Endothelial cell of umbilical vein (primary cell): ENCODE measurements around the gene DLG1.

Experiments
- CTCF ChIP-seq, 2 donors: IDR thresholded peaks; 1 replicate in 1 of 2; 2 replicates in 1 of 2; pipeline ENCODE4 v1.5.1; 2011; ENCODE audit warnings: low read length in 2 of 2, mild to moderate bottlenecking in 2 of 2, moderate library complexity in 2 of 2, control low read depth in 1 of 2, inconsistent platforms in 1 of 2, low read depth in 1 of 2; ENCODE audit not compliant: insufficient read depth in 1 of 2; ENCODE audit errors: extremely low read depth in 1 of 2
- EZH2 ChIP-seq: IDR thresholded peaks from 2 replicates; pipeline ENCODE4 v1.6.1; 2012; ENCODE audit warnings: borderline replicate concordance, low read depth, mild to moderate bottlenecking, moderate library complexity, low read length, inconsistent platforms; ENCODE audit not compliant: severe bottlenecking
- MAX ChIP-seq: IDR thresholded peaks from 2 replicates; pipeline ENCODE4 v1.6.1; 2011; ENCODE audit not compliant: insufficient read depth, insufficient read length
- POLR2A ChIP-seq: IDR thresholded peaks from 2 replicates; pipeline ENCODE4 v1.6.1; 2012; ENCODE audit warnings: low read depth, mild to moderate bottlenecking, control low read depth, low read length
- POLR2AphosphoS5 ChIP-seq: IDR thresholded peaks from 2 replicates; pipeline ENCODE4 v1.6.1; 2012; ENCODE audit warnings: low read depth, mild to moderate bottlenecking, control low read depth, low read length, moderate library complexity; ENCODE audit not compliant: insufficient read depth

- TF ChIP-seq CTCF (IDR thresholded peaks at IDR 0.05; ENCODE audit: extremely low read depth in 1 of 2, insufficient read depth in 1 of 2, low read depth in 1 of 2, low read length in 2 of 2) (no peak), EZH2 (no peak), POLR2A (no peak), MAX (no peak), POLR2AphosphoS5 (no peak)
These were observed 72.8 kb downstream of the DLG1 start for GRCh38 chr3:197225579-197225978.
